GM19324 (cell line): ENCODE data around the gene ATP7B.
"Not testable (repeated sequence)": the region's sequence is repeated elsewhere in the genome, so short reads cannot be mapped to it uniquely, and the experiment has no call there.

Experiments
- ATAC-seq: cut with Tn5 transposase; IDR thresholded peaks from one replicate; pipeline ENCODE4 v1.9.1; 2021; ENCODE audit warnings: mild to moderate bottlenecking, moderate library complexity; ENCODE audit not compliant: unreplicated experiment, low FRiP score

Gene ATP7B

DNA sequence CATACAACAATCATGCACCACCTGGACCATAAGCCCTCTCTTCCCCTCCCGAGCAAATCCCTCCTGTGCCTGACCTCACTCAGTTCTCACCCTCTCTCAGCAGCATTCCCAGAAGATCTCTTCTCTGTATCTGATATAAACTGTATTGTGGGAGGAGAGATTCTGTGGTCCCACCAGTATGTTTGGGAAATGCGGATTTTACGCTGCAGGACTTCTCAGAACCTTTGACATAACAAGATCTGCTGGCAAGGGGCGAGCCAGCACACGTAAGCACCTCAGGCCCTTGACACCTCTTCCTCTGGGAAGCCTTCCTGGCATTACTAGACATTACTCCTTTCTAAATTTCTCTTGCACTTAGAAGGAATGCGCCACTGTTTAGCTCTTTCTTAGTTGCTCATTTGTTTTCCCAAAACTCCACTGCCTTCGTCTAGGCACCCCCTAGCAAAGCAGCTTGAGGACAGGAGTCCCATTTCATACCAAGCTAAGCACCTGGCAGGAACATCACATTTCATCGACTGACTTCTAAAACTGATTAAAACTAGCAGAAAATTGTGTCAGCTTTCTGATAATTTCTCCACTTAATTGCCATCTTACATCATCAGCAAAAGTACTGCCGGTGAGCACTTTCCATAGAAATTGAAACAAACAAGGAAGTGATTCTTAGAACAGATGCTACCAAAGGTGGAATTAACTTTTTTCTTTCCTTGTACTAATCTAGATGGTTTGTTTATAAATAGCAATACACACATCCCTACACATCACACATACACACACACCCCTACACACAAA is 86.3 kb downstream of the ATP7B start:
- no peak for ATAC-seq

DNA sequence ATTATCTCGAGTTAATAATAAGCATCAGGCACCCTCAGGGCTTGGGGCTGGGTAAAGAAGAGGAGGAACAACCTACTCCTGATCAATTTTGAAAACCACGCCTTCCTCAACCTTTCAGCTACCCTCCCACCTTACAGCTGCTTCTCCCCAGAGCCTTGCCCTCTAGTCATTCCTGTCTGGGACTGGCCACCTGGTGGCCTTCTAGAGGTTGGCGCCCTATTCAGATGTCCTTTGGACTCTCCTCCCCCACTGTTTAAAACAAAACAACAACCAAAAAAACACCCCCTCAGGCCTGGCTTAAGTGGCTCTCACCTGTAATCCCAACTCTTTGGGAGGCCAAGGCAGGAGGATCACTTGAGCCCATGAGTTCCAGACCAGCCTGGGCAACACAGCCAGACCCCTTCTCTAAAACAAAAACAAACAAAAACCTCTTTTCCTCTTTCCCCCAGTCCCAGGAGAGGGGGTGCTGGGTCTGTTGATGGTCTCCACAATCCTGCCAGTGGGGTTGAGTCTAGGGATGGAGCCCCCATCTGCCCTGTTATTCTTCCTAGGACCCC is 87.2 kb downstream of the ATP7B start:
- ATAC-seq = no peak

DNA sequence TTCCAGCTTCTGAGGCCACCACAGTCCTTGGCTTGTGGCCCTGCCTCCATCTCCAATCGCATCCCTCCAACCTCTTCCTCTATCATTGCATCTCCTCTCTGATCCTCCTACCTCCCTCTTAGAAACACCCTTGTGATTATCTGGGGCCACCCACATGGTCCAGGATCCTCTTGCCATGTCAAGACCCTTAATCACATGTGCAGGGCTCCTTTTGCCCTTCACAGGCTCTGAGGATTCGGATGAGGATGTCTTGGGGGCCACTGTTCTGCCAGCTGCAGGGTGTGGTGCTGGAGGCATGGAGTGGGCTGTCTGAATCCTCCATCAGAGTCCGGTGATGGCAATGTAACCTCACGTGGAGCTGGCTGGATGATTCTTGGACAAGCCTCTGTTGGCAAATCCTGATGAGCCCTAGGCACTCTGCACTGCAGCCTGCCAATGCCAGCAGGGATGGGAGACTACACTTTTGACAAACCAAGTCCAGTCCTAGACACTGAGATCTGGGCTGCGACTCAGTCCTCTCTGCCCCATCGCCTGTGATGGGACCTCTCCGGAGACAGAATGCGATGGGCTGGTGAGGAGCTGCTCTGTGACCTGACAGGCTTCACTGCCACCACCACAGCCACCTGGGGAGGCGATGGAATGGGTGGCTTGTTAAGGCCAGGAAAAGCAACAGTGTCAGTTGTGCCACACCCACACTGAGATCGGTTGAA is 88.3 kb downstream of the ATP7B start:
- ATAC-seq = no peak

DNA sequence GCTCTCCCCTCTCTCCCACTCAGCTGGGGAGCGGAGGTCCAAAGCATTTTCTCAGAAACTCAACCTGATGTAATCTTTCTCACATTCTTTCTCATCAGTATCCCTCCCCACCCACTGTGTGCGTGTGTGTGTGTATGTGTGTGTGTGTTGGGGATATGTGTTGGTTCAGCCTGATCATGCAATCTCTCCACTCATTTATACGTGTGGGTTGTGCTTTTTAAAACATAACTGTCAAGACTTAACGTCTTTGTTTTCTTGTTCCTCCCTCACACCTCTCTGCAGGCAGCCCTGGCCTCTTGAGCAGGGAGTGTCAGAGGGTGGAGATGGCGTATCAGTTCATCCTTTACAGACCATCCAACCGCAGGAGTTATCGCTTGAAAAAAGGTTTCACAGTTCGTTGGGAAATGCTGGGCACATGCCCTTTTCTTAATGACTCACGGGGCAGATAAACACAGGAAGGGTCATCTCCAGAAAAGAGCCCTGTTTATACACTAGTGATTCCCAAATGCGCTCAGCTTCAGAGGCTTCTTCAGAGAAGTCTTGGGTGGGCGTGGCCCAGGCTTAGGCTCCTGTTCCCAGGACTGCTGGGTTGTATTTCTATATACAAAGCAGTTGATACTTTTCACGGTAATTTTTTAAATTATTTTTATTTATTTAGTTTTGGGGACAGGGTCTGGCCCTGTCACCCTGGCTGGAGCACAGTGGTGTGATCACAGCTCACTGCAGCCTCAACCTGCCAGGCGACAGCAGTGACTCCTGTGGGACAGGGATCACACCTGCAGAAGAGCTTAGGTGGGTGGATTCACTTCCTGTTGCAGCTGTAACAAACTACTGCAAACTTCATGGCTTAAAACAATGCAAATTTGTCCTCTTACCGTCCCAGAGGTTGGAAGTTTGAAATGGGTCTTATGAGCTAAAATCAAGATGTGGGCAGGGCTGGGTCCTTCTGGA is 89.2 kb downstream of the ATP7B start:
- ATAC-seq = no peak

DNA sequence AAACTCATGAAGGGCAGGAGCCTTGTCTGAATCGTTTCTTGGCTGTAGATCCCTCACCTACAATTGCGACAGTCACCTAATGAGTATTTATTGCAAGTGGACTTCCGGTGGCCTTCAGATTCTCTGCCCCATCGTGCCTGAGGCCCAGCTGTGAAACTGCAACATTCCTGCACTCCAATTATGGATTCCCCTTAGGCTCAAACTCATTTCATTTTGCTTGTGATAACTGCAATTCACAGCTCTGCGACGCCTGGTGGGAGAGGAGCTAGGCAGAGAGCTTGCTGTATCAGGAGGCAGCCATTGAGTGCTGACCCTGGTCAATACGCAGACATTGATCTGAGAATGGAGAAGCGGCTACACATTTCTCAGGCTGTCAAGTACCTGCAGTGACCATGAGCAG is 90.5 kb downstream of the ATP7B start:
- ATAC-seq = no peak

DNA sequence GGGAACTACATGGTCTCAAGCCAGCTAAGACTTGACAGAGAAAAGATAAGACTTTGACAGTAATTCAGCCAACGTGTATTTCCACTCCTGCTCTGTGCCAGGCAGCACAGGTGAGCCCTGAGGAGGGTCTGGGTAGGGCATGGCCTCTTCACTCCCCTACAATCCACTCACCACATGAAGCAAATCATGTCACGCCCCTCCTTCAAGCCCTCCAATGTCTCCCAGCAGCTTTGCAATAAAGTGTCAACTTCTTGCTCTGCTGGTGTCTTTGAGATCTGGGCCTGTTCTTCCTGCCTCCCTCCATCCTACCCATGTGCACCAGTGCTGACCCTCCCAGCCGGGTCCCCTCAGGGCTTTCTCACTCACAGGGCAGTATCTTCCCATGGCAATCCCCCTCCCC is 91.0 kb downstream of the ATP7B start:
- no peak for ATAC-seq

DNA sequence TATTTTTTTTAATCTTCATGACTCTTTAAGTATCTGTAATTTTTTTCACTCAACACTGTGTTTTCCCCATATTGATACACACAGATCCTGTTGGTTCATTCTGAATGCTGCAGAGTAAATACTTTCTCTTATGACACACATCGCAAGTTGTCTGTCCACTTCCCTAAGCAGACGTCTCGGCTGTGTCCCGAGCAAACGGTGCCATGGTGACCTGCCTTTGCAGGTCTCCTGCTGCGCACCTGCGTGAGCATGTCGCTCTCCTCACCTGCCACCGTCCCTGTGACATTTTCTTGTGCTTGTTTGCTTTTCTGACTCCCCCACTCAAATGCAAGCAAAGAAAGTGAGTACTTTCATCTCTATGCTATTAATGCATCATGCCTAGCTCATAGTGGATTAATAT is 91.7 kb downstream of the ATP7B start:
- no peak for ATAC-seq

DNA sequence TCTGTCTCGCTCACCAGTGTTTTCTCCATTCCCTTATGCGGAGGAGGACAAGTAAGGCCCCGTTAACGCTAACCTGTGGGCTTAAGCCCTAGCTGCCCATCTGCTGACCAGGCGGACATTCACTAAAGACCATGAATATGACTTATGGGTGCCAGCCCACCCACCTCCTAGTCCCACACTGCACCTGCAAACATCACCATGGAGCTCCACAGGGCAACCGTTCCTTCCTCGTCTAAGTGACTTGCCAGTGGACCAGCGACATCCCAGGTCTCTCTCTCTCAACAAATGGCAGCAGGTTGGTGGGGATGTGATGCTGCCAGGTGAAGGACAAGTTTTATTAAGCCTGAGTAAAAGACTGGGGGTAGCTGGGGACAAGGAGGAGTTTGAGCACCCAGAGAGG is 94.3 kb downstream of the ATP7B start:
- no peak for ATAC-seq

DNA sequence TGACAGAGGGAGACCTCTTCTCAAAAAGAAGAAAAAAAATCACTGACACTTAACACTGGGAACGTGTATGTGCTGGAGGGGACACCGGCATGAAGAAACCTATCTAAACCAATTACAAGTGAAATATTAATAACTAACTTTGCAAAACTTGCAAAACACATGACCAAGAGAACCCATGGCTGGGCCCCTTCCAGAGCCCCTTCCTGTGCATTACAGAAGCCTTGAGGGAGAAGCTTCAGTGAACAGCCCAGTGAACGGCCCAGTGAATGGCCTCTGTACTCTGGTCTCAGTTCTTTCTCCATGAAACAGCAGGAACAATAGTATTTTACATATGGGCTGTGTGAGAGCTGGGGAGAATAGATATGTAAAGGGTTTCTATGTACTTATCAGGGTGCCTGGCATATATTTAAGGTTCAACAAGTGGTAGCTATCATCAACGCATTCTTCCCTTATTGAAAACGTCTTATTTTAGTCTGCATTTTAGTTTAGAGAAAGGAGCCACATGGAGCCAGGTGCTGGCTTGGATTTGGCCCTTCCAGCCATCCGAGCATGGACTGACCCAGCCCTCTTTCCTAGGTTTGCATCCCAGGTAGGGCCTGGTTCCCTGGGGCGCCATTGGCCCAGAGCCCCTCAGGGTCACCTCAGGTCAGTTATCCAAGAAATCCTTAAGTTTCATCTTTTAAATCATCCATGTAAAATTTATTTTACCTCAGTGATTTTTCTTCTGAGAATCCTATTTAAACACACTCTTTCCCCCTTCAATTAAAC is 95.0 kb downstream of the ATP7B start:
- ATAC-seq = no peak

DNA sequence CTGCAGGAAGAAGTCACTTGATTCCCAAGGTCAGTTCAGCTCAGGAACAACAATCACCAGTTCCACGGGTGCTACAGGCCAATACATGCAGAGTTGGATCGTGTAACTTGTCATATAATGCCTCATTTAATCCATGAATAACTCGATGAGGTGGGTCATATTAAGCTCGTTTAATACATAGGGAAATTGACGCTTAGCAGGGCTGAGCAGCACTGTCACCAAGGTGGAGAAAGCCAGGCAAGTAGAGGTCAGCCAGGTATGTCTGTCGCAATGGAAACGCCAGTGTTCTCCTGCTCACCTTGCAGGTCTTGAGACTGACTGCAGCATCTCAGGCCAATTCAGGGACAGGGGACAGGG is 97.1 kb downstream of the ATP7B start:
- ATAC-seq = no peak

DNA sequence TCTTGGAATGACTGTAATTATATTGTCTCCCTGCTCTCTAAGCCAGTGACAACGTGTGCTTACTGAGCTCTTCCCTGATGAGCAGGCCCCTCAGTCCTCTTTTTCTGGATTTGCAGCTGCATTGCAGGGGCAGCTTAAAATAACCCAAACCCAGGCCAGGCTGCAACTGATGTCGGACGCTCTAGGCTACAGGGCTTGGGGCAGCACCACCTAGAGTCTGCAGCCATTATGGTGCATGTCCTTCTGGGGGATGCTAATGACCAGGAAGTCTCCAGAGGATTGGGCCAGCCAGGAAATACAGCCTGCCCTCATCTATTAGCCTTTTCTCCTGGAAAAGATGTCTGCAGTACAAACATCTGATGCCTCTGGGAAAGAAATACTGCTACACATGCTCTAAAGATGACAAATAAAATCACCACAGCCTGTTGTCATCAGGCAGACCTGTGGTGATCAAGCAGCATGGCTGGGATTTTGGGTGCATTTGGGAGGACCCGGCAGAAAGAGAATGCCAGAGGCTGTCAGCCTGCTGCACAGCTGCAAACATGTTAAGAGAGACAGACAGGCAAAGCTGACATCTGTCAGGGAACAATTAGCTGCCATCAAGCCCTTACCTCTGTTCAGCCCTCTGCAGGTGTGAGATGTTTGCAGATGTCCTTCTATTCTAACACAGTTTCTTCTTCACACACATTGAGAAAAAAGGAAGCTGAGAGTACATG is 97.7 kb downstream of the ATP7B start:
- no peak for ATAC-seq

DNA sequence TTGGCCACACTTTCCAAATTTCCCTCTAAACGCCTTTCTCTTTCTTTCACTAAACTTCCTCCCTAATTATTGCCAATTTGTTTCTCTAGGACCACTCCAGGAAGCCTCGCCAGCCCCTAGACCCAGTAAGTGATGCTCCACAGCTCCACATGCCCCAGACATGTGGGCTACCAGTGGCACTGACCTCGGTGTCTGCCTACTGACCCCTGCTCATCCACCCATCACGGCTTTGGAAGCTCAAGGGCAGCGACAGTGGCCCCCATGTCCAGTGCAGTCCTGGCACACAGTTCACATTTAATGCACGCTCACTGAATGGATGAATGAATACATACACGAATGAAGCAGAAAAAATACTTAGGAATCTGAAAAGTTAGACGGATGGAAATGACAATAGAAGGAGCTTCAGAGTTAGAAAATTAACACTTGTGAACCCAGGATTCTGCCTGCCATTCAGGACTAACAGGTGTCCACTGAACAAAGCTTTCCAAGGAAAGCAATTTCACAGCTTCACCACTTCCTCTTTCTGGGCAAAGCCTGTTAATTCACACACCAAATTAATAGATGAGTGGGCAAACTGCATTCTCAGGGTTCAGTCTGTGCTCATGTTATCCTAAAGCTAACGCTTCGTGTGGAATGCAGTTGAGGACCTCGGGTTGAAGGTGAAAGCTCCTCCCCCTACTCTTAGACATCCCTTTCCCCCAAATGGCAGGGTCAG is 98.6 kb downstream of the ATP7B start:
- no peak for ATAC-seq

DNA sequence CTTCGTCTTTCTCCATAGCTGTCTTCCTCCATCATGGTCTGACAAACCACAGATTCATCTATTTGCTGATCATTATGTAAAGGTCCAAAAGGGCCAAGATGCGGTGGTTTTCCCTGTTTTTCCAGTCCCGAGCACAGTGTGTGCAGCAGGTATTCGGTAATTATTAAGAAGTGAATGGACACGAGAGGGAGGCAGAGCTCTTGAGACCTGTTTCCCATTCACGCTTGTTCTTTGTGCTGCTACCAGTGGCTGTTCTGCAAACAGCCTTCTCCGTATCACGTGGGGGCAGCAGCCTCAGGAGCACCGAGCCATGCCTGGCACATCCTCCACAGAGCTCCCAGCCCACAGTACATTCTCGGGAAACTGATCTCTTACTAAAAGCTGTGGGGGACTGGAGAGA is 99.2 kb downstream of the ATP7B start:
- ATAC-seq = no peak

DNA sequence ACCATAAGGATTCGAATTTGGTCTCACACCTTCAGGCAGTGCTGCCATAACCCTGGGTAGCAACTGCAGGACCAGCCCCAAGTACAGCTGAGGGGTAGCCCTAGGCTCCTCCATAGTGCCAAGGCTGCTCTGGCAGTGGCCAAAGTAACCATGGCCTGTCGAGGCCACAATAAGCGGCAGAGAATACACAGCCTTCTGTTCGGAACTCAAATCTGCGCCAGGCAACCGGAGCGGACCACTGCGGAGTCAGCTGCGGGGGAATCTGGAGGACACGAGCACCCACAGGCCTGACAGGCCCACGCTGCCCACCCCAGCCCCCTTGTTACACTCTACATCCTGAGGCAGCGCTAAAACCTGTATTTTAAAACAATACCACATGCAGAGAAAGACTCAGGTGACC is 100.7 kb downstream of the ATP7B start:
- no peak for ATAC-seq

DNA sequence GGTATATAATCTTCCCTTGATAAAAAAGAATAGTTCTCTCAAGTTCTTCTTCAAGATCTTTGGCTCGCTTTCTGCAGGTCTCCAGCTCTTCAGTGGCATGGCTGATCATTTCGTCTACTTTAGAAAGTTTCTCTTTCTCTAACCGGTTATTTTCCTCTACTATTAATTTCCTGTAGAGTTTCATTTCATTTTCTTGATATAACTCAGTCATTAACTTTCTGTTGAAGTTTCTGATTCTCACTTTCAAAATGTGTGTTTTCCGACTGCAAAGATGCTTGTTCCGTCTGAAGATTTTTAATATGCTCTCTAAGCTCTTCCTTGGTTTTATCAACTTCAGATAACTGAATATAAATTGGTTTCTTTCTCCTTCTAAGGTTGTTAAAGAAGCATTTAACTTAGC is 102.0 kb downstream of the ATP7B start:
- ATAC-seq = not testable (repeated sequence)

DNA sequence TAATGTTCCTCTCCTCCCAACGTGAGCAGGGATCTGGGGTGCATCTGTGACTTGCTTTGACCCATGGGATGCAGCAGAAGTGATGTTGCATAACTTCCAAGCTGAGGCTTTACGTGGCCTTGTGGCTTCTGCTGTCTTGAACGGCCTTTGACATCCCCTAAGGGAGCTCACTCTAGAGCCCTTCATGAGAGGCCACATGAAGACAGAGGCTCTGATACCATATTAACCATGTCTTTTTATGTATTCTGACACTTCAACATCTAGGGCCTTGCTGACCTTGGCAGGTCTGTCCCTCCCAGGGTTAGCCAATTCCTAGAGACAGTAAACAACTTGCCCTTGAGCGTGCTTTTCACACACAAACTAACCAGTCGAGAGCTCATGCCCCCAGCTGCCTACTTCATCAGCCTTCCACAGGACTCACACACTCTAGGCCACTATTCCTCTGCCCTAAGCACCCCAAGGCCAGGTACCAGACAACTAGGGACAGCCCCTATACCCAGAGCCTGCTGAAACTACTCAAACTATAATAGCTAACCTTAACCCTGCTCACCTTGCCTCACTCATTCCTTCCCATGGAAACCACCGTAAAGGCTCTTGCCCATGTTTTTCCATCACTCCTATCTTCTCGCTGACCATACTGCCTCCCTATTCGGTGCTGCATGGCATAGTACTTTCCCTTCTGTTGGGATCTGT is 104.1 kb downstream of the ATP7B start:
- no peak for ATAC-seq

DNA sequence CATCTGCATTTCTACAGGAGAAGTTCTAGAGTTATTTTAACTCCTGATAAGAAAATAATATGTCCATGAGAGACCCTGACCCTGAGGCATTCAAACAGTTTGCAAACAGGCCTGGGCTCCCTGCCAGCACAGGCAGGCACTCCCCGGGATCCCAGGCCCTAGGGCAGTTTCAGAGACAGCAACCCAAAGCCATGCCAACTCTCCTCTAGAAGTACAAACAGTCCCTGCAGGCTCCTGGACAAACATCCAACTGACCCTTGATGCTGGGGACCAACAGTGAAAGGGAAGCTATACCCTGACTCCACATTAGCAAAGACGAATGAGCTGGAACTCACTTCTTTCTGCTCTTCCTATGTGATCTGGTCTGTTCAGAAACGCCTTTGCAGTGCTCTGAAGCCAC is 104.7 kb downstream of the ATP7B start:
- no peak for ATAC-seq

DNA sequence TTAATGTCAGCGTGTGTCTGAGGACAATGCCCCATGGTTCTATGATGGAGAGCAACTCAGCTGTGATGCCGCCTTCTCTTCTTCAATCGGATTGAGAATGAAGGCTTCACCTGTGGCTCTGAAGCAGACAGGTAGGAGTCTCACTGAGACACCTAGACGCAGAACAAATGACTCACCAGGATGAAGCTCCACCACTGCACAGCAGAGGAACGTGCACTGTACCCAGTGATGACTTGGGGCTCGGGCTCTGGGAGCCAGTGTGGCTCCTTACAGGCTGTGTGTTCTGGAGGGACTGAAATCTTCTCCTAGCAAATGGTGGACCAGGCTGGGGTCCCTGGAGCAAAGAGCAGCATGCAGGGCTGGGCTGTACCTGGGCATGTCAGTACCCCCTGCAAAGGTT is 105.5 kb downstream of the ATP7B start:
- ATAC-seq = no peak
